HEK293 (cell line): ENCODE data around the gene TMX2.

Source experiments
- BCL11A ChIP-seq: fragments of 450-650 bp; formaldehyde crosslinking; IDR thresholded peaks from 2 replicates; pipeline ENCODE4 v1.5.1; 2016; ENCODE audit warnings: low read depth, missing biosample characterization, missing genetic modification characterization
- CTCF ChIP-seq: fragments of 450-650 bp; formaldehyde crosslinking; IDR thresholded peaks from 2 replicates; pipeline ENCODE4 v1.5.1; 2016; ENCODE audit warnings: missing biosample characterization, missing genetic modification characterization
- MZF1 ChIP-seq: fragments of 450-650 bp; formaldehyde crosslinking; IDR thresholded peaks from 2 replicates; pipeline ENCODE4 v1.5.1; 2017; ENCODE audit warnings: missing biosample characterization, missing genetic modification characterization, borderline replicate concordance
- YY1 ChIP-seq: fragments of 450-650 bp; formaldehyde crosslinking; IDR thresholded peaks from 2 replicates; pipeline ENCODE4 v1.5.1; 2018; ENCODE audit warnings: missing biosample characterization, missing genetic modification characterization
- ZBTB7A ChIP-seq: fragments of 450-650 bp; formaldehyde crosslinking; IDR thresholded peaks from 2 replicates; pipeline ENCODE4 v1.5.1; 2016; ENCODE audit warnings: low read depth, missing biosample characterization, missing genetic modification characterization
- ZNF274 ChIP-seq, 2 experiments: fragments of 200-500 bp in 1 of 2; fragments of 450-650 bp in 1 of 2; sonication (Bioruptor generic) in 1 of 2; formaldehyde crosslinking in 1 of 2; IDR thresholded peaks; 2 replicates each; pipeline versions ENCODE4 v1.5.1 to v1.6.1; 2014 to 2016; ENCODE audit warnings: borderline replicate concordance in 1 of 2, inconsistent platforms in 1 of 2, low read length in 1 of 2, missing biosample characterization in 1 of 2, missing genetic modification characterization in 1 of 2
- ZNF350 ChIP-seq: fragments of 450-650 bp; formaldehyde crosslinking; IDR thresholded peaks from 2 replicates; pipeline ENCODE4 v1.5.0; 2017; ENCODE audit warnings: missing biosample characterization, mild to moderate bottlenecking, missing genetic modification characterization
- ZNF366 ChIP-seq: fragments of 450-650 bp; formaldehyde crosslinking; conservative IDR thresholded peaks from 2 replicates; pipeline ENCODE4 v1.5.1; 2016; ENCODE audit warnings: missing biosample characterization, missing genetic modification characterization
- ZNF76 ChIP-seq: fragments of 450-650 bp; formaldehyde crosslinking; IDR thresholded peaks from 2 replicates; pipeline ENCODE4; 2016; ENCODE audit warnings: low read depth, missing biosample characterization, missing genetic modification characterization, borderline replicate concordance
- TF ChIP-seq, protein P1 (sequence below): fragments of 450-650 bp; formaldehyde crosslinking; IDR thresholded peaks from 2 replicates; pipeline ENCODE4 v1.5.1; 2016; ENCODE audit warnings: missing biosample characterization, missing genetic modification characterization

DNA sequence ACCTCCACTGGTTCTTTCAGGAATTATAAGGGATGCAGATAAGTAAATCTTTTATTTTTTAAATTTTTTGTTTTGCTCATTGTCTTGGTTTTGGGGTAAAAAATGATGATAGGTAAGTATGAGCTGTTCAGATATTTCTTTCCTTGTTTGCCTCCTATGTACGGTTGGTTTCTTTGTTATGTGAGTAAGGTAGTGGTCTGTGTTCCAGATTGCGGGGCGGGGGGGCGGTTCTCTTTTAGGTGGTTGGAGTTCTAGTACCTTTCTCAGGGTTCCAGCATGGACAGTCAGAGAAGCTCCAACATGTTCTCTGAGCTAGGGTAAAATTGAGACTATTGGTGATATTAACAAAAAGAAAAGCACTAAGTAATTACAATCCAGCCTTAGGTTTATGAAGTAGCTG, 51.6 kb downstream of the TMX2 start:
- no peak for TF ChIP-seq CTCF
- no peak for TF ChIP-seq ZNF76 (tag by site-specific recombination)
- no peak for TF ChIP-seq YY1
- no peak for TF ChIP-seq ZNF366
- TF ChIP-seq MZF1 (tag by site-specific recombination), result no peak
- no peak for TF ChIP-seq BCL11A (tag by site-specific recombination)
- TF ChIP-seq ZNF274 (IDR thresholded peaks at IDR 0.05; ENCODE audit: low read length), result no peak
- no peak for TF ChIP-seq ZNF274 (tag by site-specific recombination; IDR thresholded peaks at IDR 0.05; ENCODE audit: borderline replicate concordance)
- TF ChIP-seq, protein P1, sequence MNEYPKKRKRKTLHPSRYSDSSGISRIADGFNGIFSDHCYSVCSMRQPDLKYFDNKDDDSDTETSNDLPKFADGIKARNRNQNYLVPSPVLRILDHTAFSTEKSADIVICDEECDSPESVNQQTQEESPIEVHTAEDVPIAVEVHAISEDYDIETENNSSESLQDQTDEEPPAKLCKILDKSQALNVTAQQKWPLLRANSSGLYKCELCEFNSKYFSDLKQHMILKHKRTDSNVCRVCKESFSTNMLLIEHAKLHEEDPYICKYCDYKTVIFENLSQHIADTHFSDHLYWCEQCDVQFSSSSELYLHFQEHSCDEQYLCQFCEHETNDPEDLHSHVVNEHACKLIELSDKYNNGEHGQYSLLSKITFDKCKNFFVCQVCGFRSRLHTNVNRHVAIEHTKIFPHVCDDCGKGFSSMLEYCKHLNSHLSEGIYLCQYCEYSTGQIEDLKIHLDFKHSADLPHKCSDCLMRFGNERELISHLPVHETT, result no peak
- no peak for TF ChIP-seq ZNF350 (tag by site-specific recombination)
- TF ChIP-seq ZBTB7A (tag by site-specific recombination), result no peak
